Measurements from ENCODE around the gene PRSS50. TPM values are rescaled to one million over a fixed set of nuclear protein-coding genes. Genes with fewer than 3 reads are reported as not detected.

The PRSS50 gene
- total and polyA plus RNA-seq, 7 donors, result 0.03 to 1.1 (median 0.49) TPM; not detected in 3

- no peaks in the 10 kb centered on the region for H3K4me1 ChIP-seq
- DNase-seq, result peak; percentile 26
- no peak for TF ChIP-seq POLR2AphosphoS5 (IDR thresholded peaks at IDR 0.05)
- no peak for TF ChIP-seq POLR2A (IDR thresholded peaks at IDR 0.05)
- TF ChIP-seq EP300 (IDR thresholded peaks at IDR 0.05), result no peak
- TF ChIP-seq CTCF (IDR thresholded peaks at IDR 0.05), result no peak
- H3K4me3 ChIP-seq, result no peak overlapping the region
- H3K9me3 ChIP-seq, result no peaks in the 10 kb centered on the region
- H3K27me3 ChIP-seq, result peaks cover 0 to 2% (median 0%) of the 10 kb centered on the region in 3 donors
- H3K27ac ChIP-seq, result no peak overlapping the region
- intact Hi-C loops (cut with DNase I), result no loop called here
- 82 to 89% methylated on average over 7 of the region's 7 CpGs for WGBS, 2 donors
- H3K36me3 ChIP-seq, result no peaks in the 10 kb centered on the region
Observed at GRCh38 chr3:46711760-46712159, 5.9 kb downstream of the PRSS50 start.

- peak; percentile 50 for DNase-seq
- WGBS, 2 donors, result 92% methylated on average over 2 of the region's 2 CpGs
Observed at GRCh38 chr3:46711305-46711704, 6.4 kb downstream of the PRSS50 start.

DNA sequence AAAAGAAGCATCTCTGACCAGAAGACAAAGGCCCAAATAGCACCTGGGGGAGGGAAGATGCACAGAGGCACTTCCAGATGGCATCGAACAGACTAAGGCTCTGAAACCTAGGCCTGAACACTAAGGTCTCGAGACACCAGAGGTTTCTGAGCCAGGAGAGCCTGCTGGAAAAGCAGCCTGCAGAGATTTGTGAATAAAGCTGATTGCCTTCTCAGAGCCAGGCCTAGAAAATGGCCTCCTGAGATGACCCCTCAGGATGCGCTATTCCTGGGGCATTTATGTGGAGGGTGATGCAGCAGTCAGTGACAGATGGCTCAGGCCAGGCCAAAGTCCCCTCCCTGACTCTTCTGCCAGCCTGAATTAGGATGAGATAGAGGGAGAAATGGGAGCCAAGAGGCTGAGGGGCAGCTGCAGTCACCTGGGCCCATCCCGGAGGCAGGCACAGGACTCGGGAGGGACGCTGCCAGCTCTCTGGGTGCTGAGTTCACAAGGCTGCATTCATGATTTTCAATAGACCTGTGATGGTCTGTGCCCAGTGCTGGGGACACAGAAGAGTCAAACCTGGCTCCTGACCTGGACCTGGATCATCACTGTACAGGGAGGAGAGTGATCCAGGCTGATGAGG lies 6.9 kb downstream of the PRSS50 start:
- Histone ChIP-seq H3K27ac (no peak overlapping the region), H3K9me3 (no peaks in the 10 kb centered on the region), H3K4me1 (no peaks in the 10 kb centered on the region), H3K27me3 (no peaks in the 10 kb centered on the region), H3K36me3 (no peaks in the 10 kb centered on the region), H3K4me3 (no peak overlapping the region)
- WGBS, 2 donors, result 96% methylated on average over 6 of the region's 6 CpGs
- DNase-seq, result peak; percentile 24
- TF ChIP-seq POLR2AphosphoS5 (IDR thresholded peaks at IDR 0.05) (no peak), EP300 (IDR thresholded peaks at IDR 0.05) (no peak), CTCF (IDR thresholded peaks at IDR 0.05) (no peak), POLR2A (IDR thresholded peaks at IDR 0.05) (no peak)
- intact Hi-C loops (cut with DNase I), result no loop called here

More at GRCh38 chr3:46711305-46711704, 6.4 kb downstream of the PRSS50 start:
- no peak for TF ChIP-seq POLR2A (IDR thresholded peaks at IDR 0.05)
- no peak for TF ChIP-seq POLR2AphosphoS5 (IDR thresholded peaks at IDR 0.05)
- TF ChIP-seq EP300 (IDR thresholded peaks at IDR 0.05), result no peak
- TF ChIP-seq CTCF (IDR thresholded peaks at IDR 0.05), result no peak
- no peaks in the 10 kb centered on the region for H3K36me3 ChIP-seq
- intact Hi-C loops (cut with DNase I), result no loop called here
- H3K9me3 ChIP-seq, result no peaks in the 10 kb centered on the region
- H3K4me3 ChIP-seq, result no peak overlapping the region
- no peaks in the 10 kb centered on the region for H3K27me3 ChIP-seq
- H3K4me1 ChIP-seq, result no peaks in the 10 kb centered on the region
- H3K27ac ChIP-seq, result no peak overlapping the region

- H3K9me3 ChIP-seq, result no peaks in the 10 kb centered on the region
- H3K27ac ChIP-seq, result no peak overlapping the region
- peak; percentile 32 for DNase-seq
- H3K4me3 ChIP-seq, result no peak overlapping the region
- TF ChIP-seq CTCF (IDR thresholded peaks at IDR 0.05) (no peak), POLR2A (IDR thresholded peaks at IDR 0.05) (no peak), EP300 (IDR thresholded peaks at IDR 0.05) (no peak), POLR2AphosphoS5 (IDR thresholded peaks at IDR 0.05) (no peak)
- H3K36me3 ChIP-seq, result no peaks in the 10 kb centered on the region
- no peaks in the 10 kb centered on the region for H3K27me3 ChIP-seq
- 83 to 89% methylated on average over 7 of the region's 7 CpGs for WGBS, 2 donors
- intact Hi-C loops (cut with DNase I), result no loop called here
- H3K4me1 ChIP-seq, result no peaks in the 10 kb centered on the region
Observed at GRCh38 chr3:46710229-46710628, 7.4 kb downstream of the PRSS50 start.

DNA sequence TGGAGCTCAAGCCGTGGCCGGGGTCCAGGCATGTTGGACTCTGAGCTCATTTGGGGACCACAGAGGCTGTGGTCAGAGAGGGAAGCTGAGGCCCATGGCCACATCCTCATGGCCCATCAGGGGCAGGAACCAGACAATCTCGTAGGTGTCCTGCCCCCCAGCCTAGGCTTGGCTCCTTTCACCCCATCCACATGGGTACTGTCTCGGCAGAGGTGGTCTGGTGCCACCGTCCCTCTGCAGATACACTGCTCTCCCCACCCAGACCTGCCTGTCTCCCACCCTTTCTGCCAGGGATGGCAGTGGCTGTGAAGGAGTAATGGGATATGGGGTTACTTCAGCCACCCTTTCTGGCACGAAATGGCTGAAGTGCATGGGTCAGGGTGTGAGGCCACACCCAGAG lies 7.9 kb downstream of the PRSS50 start:
- TF ChIP-seq CTCF (IDR thresholded peaks at IDR 0.05) (no peak), POLR2AphosphoS5 (IDR thresholded peaks at IDR 0.05) (no peak), EP300 (IDR thresholded peaks at IDR 0.05) (no peak), POLR2A (IDR thresholded peaks at IDR 0.05) (no peak)
- peak; percentile 41 for DNase-seq
- no peak overlapping the region for H3K27ac ChIP-seq
- no peaks in the 10 kb centered on the region for H3K27me3 ChIP-seq
- H3K4me3 ChIP-seq, result no peak overlapping the region
- no peaks in the 10 kb centered on the region for H3K9me3 ChIP-seq
- intact Hi-C loops (cut with DNase I), result loop anchor here (5.0 kb wide), 2 partner anchors 138 to 288 kb away; no protein-coding TSS in a partner anchor
- no peaks in the 10 kb centered on the region for H3K36me3 ChIP-seq
- WGBS, 2 donors, result 85 to 87% methylated on average over 6 of the region's 6 CpGs
- H3K4me1 ChIP-seq, result no peaks in the 10 kb centered on the region

Data from sigmoid colon (tissue), 7 donors.